MM.1S (cell line): ENCODE results near the gene C22orf42.

Experiments used
- EZH2 ChIP-seq: fragments of 300-600 bp; sonication (generic); optimal IDR thresholded peaks from 2 replicates; pipeline ENCODE3; 2017; ENCODE audit warnings: low read depth, mild to moderate bottlenecking, antibody characterized with exemption, low read length, mixed read lengths
- TF ChIP-seq, protein P1 (sequence below): fragments of 300-600 bp; sonication (generic); IDR thresholded peaks from 2 replicates; pipeline ENCODE4 v1.5.1; 2016; ENCODE audit warnings: antibody characterized with exemption, low read length, mixed read lengths

DNA sequence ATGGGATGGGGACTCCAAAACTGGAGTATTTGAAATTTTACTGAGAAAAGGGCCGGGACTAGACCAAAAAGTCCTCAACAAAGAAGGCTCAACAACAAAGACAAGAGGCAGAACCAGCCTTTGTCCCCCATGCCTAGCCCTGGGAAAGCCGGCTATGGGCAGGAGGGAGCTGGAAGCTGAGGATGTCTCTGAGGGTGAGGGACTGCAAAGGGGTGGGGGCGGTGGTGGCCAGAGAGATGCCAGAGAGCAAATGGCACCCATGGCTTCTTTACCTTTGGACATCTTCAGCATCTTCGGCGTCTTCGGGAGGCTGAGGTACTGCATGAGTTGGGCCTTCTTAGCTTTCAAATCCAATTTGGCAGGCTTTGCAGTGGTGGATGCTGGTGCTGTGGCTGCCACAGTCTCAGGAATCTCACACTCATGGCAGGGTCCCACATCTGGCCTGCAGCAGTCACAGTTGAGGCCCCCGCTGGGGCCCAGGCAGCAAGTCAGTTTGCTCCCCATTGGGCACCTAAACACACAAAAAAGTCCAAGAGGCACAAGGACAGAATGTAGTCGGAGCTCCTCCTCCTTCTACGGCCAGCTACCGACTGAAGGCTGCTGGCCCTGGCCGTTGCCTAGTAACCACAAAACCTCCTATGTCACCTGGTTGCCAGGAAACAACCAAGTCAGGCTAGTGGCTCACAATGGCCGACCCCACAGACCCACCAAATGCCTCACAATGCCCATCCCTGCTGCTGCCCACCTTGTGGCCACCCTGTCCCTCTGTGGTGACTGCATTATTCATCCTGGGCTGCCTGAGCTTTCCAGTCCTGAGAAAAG is at the start of gene C22orf42:
- TF ChIP-seq, protein P1, sequence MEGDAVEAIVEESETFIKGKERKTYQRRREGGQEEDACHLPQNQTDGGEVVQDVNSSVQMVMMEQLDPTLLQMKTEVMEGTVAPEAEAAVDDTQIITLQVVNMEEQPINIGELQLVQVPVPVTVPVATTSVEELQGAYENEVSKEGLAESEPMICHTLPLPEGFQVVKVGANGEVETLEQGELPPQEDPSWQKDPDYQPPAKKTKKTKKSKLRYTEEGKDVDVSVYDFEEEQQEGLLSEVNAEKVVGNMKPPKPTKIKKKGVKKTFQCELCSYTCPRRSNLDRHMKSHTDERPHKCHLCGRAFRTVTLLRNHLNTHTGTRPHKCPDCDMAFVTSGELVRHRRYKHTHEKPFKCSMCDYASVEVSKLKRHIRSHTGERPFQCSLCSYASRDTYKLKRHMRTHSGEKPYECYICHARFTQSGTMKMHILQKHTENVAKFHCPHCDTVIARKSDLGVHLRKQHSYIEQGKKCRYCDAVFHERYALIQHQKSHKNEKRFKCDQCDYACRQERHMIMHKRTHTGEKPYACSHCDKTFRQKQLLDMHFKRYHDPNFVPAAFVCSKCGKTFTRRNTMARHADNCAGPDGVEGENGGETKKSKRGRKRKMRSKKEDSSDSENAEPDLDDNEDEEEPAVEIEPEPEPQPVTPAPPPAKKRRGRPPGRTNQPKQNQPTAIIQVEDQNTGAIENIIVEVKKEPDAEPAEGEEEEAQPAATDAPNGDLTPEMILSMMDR = no peak
- no peak for TF ChIP-seq EZH2
